IPS DF 4.7 (cell line): ENCODE measurements around the gene GATAD2A.
"Not testable (repeated sequence)": the region's sequence is repeated elsewhere in the genome, so short reads cannot be mapped to it uniquely, and the experiment has no call there.

Experiments used
- DNase-seq: peaks from one replicate; pipeline ENCODE4 v3.0.0-alpha.2; 2013; ENCODE audit warnings: low spot score; ENCODE audit errors: extremely low read depth

GATAD2A gene

DNA sequence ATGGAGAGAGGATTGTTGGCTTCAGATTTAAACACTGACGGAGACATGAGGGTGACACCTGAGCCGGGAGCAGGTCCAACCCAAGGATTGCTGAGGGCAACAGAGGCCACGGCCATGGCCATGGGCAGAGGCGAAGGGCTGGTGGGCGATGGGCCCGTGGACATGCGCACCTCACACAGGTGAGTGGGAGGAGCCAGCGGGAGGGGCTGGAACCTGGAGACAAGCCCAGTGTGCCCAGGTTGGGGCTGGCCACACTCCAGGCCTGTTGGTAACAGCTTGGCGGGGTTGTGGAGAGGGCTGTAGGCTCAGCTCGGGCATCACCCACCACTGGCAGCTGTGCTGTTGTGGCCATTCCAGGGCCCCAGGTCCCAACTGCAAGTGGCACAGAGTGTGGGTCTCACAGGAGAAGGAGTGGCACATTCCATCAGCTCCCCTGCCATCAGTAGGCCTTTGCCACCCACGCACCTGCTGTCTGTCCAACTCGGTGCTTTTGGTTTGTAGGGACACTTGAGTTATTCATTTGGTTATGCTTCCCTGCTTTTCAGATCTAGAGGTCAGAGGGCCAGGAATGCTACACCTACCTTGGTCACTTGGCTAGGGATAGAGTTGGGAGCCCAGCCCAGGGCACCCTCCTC is 60.1 kb downstream of the GATAD2A start:
- no peak for DNase-seq

DNA sequence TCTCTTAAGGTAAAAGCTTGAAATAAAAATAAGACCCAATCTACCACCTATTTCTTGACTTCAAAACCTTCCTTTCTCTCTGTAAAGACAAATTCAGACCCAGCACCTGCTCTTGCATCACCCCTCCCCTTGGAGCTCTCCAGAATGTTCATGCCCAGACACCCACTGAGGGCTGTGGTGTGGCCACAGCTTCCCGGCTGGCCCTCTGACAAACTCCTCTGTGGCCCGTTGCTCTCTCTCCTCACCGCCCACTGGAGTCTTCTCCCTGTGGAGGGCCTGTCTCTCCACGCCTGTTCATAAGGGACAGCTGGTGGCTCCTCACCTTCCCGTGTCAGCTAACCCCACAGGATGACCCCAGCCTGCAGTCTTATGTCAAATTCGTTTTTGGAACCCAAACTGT is 60.7 kb downstream of the GATAD2A start:
- no peak for DNase-seq

DNA sequence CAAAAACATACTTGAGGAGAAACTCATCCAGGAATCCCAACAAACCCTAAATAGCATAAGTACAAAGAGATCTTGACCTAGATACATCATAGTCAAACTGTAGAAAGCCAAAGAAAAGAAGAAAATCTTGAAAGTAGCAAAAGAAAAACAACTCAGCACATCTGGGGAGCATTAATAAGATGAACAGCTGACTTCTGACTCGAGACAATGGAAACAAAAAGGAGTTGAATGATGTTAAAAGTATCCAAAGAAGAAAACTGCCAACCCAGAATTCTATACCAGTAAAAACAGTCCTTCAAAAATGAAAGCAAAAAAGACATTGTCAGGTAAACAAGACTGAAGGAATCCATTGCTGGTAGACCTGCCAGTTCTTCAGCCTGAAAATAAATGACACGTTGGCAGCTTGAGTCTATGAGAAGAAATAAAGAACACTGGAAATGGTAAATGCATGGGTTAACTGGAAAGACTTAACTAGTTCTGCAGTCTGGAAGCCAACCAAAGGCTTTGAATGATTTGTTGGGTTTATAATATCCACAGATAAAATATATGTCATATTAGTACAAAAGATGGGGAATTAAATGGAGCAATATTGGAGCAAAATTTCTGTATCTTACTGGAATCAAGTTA is 63.1 kb downstream of the GATAD2A start:
- DNase-seq: no peak

DNA sequence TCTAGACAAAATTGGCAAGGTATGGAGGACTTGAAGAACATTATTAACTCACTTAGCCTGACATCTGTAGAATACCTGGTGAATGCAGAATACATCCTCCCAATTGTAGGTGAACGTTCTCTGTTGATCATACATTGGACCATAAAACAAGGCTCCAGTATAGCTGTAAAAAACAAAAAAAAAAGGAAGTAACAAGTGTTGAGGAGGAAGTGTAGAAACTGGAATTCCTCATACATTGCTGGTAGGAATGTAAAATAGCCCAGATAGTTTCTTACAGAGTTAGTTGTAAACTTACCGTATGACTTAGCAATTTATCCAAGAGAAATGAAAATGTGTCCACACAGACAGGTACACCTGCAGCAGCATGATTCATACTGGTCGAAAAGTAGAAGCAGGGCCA is 65.1 kb downstream of the GATAD2A start:
- no peak for DNase-seq

DNA sequence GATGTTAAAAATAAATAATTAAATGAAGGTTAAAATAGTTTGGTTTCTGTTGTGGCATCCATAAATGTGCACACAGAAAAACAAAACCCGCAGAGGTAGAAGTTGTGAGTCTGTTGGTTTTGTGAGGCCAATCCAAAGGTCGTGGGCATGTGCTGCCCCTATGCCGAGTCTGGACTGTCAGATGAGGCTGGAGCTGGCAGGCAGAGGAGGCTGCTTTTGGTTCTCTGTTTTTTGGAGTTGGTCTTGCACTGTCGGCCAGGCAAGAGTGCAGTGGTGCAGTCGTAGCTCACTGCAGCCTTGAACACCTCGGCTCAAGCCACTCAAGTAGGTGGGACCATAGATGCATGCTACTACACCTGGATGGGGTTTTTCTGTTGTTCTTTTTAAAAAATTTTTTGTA is 66.2 kb downstream of the GATAD2A start:
- DNase-seq: no peak

DNA sequence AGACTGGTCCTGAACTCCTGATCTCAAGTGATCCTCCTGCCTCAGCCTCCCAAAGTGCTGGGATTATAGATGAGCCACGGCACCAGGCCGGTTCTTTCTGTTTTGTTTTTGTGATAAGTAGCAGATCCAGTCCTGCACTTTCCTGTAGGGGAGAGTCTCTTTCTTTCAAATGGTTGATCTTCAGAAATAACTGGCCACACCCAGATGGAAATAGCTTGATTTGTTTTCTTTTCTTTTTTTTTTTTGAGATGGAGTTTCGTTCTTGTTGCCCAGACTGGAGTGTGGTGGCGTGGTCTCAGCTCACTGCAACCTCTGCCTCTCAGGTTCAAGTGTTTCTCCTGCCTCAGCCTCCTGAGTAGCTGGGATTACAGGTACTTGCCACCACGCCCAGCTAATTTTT is 66.6 kb downstream of the GATAD2A start:
- not testable (repeated sequence) for DNase-seq

DNA sequence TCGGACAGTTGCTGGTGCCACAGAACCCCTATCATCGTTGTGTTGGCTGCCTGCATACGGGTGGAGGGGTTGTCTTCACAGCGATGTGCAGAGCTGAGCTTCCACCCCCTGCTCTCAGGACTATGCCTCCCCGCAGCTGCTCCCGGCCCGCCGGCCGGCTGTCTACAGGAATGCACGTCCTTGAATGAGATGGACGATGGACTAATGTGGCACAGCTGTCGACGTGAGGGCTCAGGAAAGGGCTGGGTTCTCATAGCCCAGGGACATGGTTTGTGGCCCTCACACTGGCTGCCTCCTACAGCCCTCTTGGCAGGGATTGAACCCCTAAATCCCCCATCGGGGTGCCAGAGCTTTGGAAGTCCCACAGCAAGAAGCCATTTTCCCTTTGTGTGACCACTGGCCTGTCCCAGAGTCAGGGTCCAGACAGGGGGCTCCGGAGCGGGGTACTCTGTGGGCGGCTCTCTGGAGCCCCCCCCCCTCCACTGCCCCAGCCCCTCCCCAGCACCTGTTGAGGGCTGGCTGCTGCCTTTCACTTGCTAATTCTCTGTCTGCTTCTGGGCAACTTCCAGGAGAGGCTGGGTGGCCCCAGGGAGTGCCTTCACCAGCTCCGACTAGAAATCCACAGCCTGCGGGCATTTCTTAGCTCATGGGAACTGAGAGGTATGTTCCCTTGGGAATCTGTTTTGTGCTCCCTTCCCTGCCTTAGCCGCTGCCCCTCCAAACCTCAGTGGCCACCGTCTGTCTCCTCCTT is 69.7 kb downstream of the GATAD2A start:
- DNase-seq: no peak

DNA sequence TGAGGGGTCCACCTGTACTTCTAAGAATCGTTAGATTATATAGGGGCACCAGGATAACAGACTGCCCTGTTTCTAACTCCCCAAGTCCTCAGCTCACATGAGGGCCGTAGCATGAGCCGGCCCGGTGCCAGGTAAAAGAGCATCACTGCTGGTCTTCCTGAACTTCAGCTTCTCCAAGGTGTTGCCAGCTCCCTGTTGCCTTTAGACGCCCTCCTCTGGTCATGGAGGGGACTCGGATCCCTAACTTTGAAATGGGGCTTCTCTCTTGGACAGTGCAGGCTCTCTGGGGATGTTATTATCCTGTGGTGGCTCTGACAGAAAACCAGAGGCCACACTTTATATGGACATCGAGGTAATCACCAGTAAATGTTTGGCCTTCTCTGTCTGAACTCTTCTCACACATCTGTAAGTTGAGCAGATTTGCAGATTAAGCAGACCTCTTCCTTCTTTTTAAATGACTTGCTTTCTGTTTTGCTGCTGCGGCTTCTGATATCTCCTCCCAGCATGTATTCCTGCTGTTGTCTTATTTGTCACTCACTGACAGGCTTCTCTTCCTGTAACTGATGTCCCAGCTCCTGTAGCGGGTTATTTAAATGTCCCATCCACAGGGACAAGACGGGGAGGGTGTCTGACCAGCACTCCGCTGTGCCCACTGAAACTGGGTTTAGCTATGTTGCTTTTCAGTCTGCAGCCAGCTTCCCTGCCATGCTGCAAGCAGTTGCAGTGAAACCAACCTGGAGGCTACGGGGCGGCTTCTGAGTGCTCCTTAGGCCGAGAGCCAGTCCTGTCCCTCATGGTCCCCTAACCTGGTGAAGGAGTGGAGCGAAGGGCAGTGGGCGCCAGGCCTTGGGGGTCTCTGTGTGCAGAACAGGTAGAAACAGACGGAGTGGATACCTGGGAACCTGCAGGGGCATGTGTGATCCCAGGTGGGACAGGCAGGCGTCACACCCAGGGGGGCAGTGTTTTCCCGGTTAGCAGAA is 70.7 kb downstream of the GATAD2A start:
- no peak for DNase-seq

DNA sequence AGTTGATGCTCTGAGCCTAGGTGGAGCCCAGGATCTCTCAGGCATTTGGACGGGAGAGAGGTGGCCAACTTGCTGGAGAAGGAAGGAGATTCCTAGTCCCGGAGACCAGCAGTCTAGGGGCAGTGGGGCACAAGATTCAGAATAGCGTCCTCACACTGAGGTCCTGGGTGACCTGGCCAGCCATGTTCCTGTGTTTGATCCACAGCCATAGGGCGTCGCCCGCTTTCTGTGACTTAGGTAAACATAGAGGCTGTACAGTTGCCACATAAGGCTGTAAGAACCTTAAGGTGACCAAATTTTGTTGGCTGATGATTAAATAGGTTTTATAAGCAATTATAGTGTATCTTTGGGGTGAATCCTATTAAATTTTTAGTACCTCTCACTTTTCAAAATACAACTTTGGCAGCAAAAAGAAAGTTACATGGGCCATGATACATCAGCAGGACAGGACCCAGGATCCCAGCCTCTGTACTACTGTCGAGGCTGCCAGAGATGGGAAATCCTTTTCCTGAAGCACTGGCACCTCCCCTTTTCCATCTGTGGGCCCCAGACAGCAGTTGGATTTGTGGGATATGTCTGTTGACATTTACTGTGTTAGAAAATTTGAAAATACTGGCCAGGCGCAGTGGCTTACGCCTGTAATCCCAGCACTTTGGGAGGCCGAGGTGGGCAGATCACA is 72.4 kb downstream of the GATAD2A start:
- no peak for DNase-seq

DNA sequence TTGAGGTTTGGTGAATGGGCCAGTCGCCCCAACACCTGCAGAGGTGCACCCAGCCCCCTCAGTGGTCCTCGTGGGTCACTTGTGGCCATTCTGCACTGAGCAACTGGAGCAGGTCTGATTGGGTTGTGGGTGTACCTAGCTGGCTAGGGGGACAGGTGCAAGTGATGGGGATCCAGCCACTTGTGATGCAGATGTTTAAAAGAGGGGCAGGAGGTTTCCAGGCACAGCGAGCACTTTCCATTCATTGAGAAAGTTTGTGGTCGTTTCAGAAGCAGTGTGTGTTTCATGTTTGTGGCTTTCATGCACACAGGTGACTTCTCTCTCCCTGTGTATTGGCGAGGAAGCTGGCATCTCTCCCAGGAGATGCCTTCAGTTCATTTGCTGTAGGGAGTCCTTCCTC is 75.2 kb downstream of the GATAD2A start:
- DNase-seq: no peak

DNA sequence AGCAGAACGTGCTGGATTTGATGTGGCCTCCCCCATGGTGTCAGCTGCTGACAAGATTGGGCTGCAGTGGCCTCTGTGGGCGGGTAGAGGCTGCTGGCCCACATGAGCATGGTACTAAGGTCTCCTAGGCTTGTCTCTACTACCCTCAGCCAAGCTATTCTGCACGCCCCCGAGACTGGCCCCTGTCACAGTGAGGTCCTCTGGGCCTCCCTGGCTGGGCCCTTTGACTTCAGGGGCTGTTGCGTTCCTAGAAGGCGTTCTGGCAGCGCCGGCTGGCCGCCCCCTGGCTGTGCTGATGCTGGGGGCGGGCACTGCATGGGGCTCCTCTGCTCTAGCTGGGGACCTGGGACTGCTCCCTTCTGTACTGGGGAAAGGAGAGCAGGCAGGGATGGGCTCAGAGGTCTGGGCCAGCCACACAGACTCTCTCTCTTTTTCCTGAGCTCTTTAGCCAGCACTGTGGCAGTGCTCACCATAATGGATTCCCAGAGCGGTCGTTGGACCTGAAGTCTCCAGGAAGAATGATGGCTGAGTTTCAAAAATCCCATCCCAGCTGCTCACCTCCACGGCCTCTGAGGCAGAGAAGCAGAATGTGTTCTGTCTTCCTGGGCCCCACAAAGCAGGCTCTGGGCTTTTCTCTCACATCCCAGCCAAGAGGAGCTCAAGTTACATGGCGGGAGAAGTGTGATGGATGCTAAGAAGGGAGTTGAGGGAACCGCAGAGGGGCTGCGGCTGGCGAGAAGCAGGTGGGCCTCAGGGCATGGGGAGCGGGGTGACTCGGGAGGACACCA is 77.5 kb downstream of the GATAD2A start:
- no peak for DNase-seq

DNA sequence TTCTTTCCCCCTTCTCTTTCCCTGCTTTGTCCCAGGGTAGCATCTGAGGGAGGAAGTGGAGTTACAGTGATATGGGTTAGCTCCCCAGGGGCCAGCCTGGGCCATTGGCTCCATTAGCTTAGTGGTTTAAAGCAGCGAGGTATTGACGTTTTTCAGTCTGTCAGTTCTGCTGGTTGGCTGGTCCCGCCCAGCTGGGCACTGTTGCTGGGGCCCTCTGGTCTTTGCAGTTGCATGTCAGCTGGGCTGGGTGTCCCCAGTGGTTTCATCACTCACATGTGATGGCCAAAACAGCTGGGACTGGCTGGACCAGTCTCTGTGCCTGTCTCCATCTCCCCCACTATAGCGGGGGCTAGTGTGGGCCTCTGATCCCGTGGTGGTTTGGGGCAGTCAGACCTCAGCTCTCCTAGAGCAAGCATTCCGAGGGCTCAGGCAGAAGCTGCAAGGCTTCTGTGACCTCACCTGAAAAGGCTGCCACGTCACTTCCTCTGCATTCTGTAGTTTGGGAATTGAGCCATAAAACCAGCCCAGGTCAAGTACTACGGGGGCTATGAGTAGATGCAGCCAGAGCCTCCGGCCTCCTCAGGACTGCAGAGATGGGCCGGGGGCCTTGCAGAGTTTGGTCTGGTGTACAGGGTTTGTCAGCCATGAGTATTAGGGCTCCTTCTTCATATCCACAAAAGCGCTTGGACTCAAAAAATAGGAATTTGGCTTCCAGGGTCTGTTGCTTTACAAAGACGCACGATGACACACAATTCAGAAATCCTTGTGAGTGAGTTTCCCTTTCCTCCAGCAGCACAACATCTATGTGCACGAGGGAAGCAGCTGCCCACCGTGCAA is 79.9 kb downstream of the GATAD2A start:
- DNase-seq: no peak

DNA sequence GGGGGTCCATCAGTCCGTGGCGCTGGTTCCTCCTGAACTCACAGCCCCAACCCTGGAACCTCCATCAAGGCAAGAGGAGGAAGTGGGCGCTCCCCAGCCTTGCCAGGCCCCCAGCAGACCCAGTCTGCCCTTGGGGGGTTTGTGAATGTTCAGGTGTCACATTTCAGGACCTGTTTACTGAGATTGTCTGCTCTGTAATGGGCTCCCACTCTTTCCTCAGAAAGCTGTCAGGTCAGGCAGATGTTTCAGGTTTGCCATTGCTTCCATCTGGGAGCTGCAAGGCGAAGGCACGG is 80.5 kb downstream of the GATAD2A start:
- no peak for DNase-seq

DNA sequence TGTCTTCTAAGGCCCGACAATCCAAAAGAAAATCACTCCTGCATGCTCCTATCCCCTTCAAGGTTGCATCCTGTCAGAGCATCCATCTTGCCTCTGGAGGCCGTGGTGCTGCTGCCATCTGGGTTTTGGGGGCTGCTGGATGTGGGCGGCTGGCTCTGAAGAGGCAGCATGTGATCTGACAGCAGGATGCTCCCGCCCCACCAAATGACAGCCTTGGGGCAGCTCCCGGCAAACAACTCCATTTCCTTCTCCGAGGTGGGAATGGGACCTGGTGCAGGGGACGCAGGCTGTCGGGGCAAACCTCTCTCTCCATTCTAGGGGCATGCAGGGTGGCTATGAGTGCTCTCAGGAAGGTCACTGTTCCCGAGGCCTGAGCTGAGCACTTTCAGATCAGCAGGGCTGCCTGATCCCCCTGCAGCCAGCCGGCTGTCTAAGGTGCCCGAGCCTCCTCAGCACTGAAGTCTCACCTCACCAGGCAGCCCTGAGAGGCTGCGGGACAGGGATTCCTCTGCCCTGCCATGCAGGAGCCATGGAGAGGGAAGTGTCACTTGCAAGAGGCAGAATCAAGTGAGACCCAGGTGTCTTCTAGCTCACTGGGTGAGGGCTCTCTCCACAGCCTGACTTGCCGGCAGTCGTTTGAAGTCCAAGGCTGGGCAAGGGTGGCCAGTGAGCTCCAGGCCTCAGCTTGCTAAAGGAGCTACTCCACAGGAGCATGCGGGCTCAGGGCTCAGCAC is 81.0 kb downstream of the GATAD2A start:
- no peak for DNase-seq

DNA sequence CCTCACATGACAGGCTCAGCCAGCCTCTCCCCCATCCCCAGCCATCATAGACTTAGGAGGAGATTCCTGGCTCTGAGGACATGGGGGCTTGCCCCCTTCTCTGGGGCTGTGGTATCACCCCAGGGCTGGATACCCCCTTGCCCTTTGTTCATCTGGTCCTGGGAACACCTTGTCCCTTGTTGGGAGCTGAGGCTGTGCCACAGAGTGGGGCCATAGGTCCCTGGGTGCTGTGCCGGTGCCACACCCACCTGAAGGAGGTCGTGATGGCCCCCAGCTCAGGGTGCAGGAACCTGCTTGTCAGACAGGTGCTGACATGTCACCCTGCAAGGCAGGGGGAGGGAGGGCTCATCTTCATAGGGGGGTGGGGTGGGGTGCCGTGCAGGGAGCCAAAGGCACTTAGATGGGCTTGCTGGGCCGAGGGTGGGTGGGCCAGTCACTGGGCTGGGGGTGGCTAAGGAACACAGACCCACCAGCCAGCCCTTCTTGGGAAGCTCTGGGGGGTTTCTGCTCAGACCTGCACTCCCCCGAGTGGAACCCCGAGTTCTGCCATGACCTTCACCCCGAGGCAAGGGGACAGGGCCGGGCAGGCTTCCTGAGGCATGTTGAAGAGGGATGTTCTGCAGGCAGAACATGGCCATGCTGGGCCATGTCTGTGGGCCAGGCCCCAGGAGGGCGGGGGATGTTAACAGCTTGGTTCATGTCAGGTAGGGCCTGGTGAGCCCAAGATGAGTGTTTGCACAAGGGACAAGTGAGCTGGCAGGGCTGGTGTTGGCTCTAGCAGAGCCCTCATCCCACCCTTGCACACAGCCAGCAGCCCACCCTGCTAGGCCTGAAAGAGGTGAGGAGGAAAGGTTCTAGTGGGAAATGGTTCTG is 81.8 kb downstream of the GATAD2A start:
- DNase-seq: no peak

DNA sequence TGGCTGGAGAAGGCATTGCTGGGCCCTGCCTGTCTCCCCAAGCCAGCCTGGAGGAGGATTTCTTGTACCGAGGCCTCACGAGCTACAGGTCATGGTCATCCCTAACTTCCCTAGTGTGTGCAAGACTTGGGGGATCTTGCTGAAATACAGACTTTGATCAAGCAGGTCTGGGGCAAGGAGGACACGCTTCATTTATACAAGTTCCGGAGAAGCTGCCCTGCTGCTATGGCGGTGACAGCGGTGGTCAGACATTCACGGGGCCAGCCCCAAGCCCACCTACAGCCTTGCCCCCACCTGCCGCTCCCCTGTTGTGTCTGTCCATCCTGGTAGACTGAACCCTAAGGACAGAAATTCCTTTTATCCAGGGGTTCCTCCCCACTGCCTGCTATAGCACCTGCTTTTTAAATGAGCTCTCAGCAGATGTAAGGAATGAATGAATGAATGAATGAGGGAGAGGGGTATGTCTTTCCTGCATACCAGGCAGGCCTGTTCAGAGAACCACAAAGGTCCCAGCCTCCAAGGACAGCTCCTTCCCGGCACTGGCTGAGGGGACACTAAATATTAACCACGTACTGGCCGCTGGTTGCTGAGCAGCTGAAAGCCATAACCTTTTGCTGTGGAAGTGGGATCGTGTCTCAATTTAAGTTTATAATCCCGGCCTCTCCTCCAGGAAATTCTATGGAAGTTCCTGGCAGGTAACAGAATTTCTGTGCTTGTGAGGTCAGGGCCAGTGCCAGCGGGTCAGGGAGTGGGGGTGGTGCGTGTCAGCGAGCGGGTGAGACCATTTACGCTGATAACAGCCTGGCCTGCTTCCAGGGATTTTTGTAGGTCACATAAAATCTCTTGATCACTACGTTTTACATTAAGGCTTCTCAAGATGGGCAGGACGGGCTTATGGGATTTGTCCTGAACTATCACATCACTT is 82.7 kb downstream of the GATAD2A start:
- no peak for DNase-seq
